ENCODE data around the gene IARS2. TPM values are rescaled to one million over a fixed set of nuclear protein-coding genes. Genes with fewer than 3 reads are reported as not detected.
"Not testable (repeated sequence)": the region's sequence is repeated elsewhere in the genome, so short reads cannot be mapped to it uniquely, and the experiment has no call there.

Gene IARS2
- total RNA-seq, 1 donor from 2014 or later = 86.7 TPM

DNA sequence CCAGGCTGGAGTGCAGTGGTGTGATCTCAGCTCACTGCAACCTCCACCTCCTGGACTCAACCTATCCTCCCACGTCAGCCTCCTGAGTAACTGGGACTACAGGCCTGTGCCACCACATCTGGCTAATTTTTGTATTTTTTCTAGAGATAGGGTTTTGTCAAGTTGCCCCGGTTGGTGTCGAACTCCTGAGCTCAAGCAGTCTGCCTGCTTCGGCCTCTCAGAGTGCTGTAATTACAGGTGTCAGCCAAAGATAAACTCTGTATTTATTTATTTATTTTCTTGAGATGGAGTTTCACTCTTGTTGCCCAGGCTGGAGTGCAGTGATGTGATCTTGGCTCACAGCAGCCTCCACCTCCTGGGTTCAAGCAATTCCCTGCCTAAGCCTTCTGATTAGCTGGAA lies 18.7 kb downstream of the IARS2 start:
- not testable (repeated sequence) for DNase-seq (ENCODE audit: low read depth, low spot score)

DNA sequence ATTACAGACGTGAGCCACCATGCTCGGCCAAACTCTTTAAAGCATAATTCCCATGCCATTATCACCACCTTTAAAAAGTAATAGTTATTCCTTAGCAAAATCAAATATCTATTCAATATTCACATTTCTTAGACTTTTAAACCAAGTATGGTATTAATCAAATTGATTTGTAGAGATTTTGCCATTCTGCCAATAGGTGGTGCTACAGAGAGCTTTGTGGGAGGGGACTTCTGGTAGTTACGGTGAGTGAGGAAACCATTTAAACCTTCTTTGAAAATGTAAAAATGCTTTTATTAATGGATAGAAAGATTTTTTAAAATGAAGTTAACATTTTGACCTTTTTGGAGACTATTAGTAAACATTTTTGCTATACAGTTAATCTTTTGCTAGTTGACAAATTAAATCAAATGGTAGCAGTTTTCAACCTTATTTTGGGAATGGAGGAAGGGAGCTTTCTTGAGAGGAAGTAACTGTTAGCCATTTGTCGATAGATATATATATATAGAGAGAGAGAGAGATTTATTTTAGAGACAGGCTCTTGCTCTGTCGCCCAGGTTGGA lies 19.3 kb downstream of the IARS2 start:
- DNase-seq (ENCODE audit: low read depth, low spot score) = no peak

DNA sequence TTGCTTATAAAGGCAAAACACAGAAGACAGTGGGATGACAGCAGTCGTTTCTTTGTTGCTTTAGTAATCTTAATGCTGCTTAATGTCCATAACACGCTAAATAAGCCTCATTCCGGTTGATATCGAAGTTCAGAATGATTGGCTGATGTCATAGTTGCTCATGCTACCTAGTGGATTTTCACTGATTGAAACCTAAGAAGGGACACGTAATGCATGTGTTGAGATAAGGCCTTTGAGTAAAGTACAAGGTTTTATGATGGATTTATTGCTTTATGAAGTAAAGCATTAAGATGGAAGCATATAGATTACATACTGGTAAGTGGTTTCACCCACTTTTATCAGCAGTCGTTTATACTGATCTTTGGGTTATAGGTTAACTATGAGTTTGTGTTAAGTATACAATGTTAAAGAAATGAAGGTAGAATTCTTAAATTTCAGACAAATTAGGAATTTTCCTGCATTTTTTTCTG lies 25.1 kb downstream of the IARS2 start:
- DNase-seq (ENCODE audit: low read depth, low spot score) = no peak

GRCh38 chr1:220121791-220122530 lies 28.0 kb downstream of the IARS2 start:
- no peak for DNase-seq (ENCODE audit: low read depth, low spot score)

DNA sequence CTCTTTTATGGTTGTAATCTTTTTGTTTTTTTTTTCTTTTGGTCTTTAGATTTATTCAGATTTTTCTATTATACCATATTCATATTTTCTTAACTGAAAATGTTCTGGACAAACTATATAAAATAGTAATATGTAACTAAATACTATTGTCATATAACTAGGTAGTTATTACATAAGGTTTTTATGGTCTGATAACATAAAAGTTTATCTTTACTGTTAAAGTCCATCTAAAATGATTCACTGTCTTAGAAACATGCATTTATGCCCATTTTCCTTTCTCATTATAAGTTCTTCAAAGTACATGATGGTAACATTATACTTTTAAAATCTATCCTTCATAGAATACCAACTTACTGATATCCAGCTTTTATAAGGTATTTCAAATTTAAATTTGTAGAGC lies 29.1 kb downstream of the IARS2 start:
- no peak for DNase-seq (ENCODE audit: low read depth, low spot score)

- DNase-seq (ENCODE audit: low read depth, low spot score) = no peak
Observed at GRCh38 chr1:220123889-220124288, 30.0 kb downstream of the IARS2 start.

GRCh38 chr1:220124542-220124941 lies 30.6 kb downstream of the IARS2 start:
- no peak for DNase-seq (ENCODE audit: low read depth, low spot score)

DNA sequence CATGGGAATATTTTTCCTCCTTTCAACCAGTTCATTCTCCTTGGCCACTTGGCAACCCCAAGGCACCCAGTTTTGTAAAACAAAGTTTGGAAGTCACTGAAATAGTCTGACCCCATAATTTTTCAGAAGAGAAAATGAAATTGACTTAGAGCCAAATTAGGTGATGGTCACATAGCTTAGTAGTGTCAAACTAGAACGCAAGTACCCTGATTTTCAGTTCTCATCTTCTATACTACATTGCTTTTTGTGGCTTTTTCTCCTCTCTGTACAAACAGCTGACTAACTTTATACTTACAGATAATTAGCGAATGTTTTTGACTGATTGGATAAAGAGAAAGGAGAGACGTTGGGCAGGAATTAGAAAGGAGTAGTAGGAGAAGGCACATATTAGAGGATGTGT lies 33.1 kb downstream of the IARS2 start:
- DNase-seq (ENCODE audit: low read depth, low spot score) = no peak

DNA sequence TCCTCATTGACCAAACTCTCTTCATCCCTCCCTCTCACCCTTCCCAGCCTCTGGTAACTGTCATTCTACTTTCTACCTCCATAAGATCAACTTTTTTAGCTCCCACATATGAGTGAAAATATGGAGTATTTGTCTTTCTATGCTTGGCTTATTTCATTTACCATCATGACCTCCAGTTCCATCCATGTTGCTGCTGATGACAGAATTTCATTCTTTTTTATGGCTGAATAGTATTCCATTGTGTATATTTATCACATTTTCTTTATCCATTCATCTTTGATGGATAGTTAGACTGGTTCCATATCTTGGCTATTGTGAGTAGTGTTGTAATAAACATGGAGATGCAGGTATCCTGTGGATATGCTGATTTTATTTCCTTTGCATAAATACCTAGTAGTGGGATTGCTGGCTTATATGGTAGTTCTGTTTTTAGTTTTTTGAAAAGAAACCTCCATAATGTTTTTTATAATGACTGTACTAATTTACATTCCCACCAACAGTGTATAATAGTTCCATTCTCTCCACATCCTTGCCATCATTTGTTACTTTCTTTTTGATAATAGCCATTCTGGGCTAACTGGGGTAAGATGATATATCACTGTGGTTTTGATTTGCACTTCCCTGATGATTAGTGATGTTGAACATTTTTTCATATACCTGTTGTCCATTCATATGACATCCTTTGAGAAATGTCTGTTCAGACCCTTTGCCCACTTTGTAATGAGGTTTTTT lies 35.7 kb downstream of the IARS2 start:
- no peak for DNase-seq (ENCODE audit: low read depth, low spot score)

DNA sequence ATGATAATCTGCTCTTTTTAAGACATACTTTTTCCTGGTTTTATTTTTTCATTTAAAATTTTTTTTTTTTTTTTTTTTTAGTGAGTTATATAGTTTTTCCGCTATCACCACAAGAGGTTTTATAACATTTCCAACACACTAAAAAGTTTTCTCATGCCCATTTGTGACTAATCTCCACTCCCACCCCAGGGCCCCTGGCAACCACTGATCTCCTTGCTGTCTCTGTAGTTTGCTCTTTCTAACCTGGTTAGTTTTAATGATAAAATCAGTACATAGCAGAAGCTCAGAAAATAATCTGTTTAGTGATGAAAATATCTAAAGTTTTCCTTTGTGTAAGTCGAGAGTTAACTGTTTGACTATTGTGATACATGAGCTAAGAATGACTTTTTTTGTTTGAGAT lies 41.8 kb downstream of the IARS2 start:
- no peak for DNase-seq (ENCODE audit: low read depth, low spot score)

GRCh38 chr1:220137019-220137786 lies 43.3 kb downstream of the IARS2 start:
- DNase-seq (ENCODE audit: low read depth, low spot score) = peak; percentile 91

- DNase-seq (ENCODE audit: low read depth, low spot score) = no peak
Observed at GRCh38 chr1:220139966-220140365, 46.0 kb downstream of the IARS2 start.

- DNase-seq (ENCODE audit: low read depth, low spot score) = no peak
Observed at GRCh38 chr1:220144051-220144450, 50.1 kb downstream of the IARS2 start.

DNA sequence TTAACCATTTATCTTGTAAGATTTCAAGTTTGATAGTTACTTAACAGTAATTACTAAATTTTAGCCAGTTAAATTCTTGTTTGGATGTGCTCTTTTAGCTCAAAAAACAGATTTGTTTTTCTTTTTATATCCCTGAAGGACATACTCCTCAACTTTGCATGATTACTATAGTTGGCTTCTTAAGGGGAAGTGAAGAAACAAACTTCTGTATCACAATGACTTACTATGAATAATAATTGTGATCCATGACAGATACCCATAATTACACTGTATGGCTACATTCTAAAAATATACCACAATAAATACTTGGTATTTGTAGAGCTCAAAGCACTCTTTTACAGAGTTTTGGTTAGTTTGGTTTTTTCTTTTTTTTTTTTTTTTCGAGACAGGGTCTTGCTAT lies 55.8 kb downstream of the IARS2 start:
- DNase-seq (ENCODE audit: low read depth, low spot score) = no peak

- DNase-seq (ENCODE audit: low read depth, low spot score) = peak; percentile 37
Observed at GRCh38 chr1:220151454-220151853, 57.5 kb downstream of the IARS2 start.

GRCh38 chr1:220153147-220153546 lies 59.2 kb downstream of the IARS2 start:
- no peak for DNase-seq (ENCODE audit: low read depth, low spot score)

- DNase-seq (ENCODE audit: low read depth, low spot score) = no peak
Observed at GRCh38 chr1:220156620-220157146, 62.8 kb downstream of the IARS2 start.

DNA sequence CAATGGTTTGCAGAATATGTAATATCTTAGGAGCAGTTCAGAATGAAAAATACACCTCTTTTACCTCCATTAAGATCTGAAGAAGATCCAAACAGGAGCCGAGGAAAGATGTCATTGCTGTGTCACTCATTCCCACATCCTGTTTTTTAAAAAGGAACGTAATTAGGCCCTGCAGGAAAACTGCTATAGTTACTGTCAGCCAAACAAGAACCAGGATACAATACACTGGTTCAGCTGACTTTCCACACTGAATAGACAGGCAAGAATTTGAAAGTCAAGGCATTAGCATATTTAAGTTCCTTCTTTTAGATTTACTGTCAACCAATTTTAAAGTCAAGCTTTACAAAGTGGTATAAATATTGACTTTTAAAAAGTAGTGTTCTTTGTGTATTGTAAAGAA lies 63.8 kb downstream of the IARS2 start:
- no peak for DNase-seq (ENCODE audit: low read depth, low spot score)

GRCh38 chr1:220158530-220158929 lies 64.6 kb downstream of the IARS2 start:
- DNase-seq (ENCODE audit: low read depth, low spot score) = not testable (repeated sequence)

- no peak for DNase-seq (ENCODE audit: low read depth, low spot score)
Observed at GRCh38 chr1:220159041-220159440, 65.1 kb downstream of the IARS2 start.

DNA sequence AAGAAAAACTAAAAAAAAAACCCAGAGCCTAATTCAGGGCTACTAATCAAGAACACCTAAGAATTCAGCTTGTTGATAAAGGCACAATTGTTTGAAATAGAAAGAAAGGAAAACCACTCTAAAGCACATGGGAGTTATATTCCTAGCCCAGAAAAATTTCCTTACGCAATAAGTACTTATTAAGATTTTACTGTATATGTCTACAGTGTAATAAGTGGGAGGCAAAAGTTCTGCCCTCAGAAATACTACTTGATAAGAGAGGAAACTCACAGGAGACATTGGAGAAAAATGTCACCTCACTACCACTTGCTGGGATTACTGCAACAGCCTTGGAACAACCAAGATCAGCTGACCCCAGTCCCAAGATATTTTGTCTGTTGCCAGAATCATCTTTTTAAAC lies 66.1 kb downstream of the IARS2 start:
- DNase-seq (ENCODE audit: low read depth, low spot score) = no peak

DNA sequence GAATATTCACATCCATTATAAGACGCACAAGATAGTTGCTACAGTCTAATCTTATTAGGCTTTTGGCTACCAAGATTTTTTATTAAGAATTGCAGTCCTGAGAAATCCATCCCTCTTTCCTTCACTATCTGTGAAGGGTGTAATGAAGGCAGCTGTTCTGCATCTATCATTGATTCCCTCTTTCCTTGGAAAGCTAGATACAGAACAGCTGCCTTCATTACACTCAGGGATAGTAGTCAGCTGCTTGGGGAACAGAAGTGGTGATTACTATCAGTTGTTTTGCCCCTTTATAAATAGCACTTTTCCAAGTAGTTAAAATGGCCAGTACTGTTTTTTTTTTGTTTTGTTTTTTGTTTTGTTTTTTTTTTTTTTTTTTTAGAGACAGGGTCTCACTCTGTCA lies 70.2 kb downstream of the IARS2 start:
- no peak for DNase-seq (ENCODE audit: low read depth, low spot score)
